Muscle of leg (tissue), 11 donors: ENCODE results near the gene SLC26A11. TPM values are rescaled to one million over a fixed set of nuclear protein-coding genes. Genes with fewer than 3 reads are reported as not detected.

Experiments
- DNase-seq: peaks from one replicate; pipeline ENCODE4 v3.0.0; 2013
- H3K27ac ChIP-seq: one replicate; pipeline ENCODE4 v1.5.1; 2013; ENCODE audit warnings: mild to moderate bottlenecking, low read length, control low read depth
- H3K27me3 ChIP-seq: one replicate; pipeline ENCODE4 v1.6.1; 2013; ENCODE audit warnings: low read length; ENCODE audit not compliant: control insufficient read depth, insufficient read depth
- H3K36me3 ChIP-seq: one replicate; pipeline ENCODE4 v1.6.1; 2013; ENCODE audit warnings: low read length; ENCODE audit not compliant: control insufficient read depth, insufficient read depth
- H3K4me1 ChIP-seq: one replicate; pipeline ENCODE4 v1.6.1; 2013; ENCODE audit warnings: low read length; ENCODE audit not compliant: control insufficient read depth, insufficient read depth
- H3K4me3 ChIP-seq: one replicate; pipeline ENCODE4 v1.5.1; 2013; ENCODE audit warnings: low read length, control low read depth
- H3K9me3 ChIP-seq: replicated peaks from 2 replicates; pipeline ENCODE4 v1.6.1; 2013; ENCODE audit warnings: low read depth, low read length; ENCODE audit not compliant: control insufficient read depth
- WGBS: methylation state at CpG from one replicate; pipeline ENCODE4 v1.1.5; 2013; ENCODE audit warnings: missing lambda C conversion rate; ENCODE audit not compliant: insufficient coverage; 5-methylcytosine and 5-hydroxymethylcytosine counted together
- polyA plus RNA-seq, 8 donors: library from polyadenylated mRNA; unstranded; fragments of 120-200 nt; gene quantifications; one replicate each; pipeline versions ENCODE4 v1.2.1 to v1.2.3, GENCODE V29; 2013; ENCODE audit warnings: inconsistent platforms in 1 of 8, low replicate concordance in 1 of 8; ENCODE audit not compliant: insufficient read length in 8 of 8, insufficient read depth in 1 of 8
- total RNA-seq: library from RNA; stranded (reverse); fragments of 120-200 nt; gene quantifications from one replicate; pipeline ENCODE4 v1.2.4, GENCODE V29; 2013

The SLC26A11 gene
- total and polyA plus RNA-seq, 9 donors, result 7.1 to 15.2 (median 9.3) TPM

- no peaks in the 10 kb centered on the region for H3K9me3 ChIP-seq
- peaks cover 8% of the 10 kb centered on the region for H3K4me1 ChIP-seq
- no peak overlapping the region for H3K4me3 ChIP-seq
- DNase-seq, result no peak
- H3K36me3 ChIP-seq, result no peaks in the 10 kb centered on the region
- 66% methylated on average over 2 of the region's 12 CpGs for WGBS
- no peak overlapping the region for H3K27ac ChIP-seq
- H3K27me3 ChIP-seq, result peaks cover 8% of the 10 kb centered on the region
These were observed 37.4 kb upstream of the SLC26A11 start for GRCh38 chr17:80182845-80183223.

- Histone ChIP-seq H3K27ac (no peak overlapping the region), H3K4me1 (peaks cover 12% of the 10 kb centered on the region), H3K36me3 (no peaks in the 10 kb centered on the region), H3K9me3 (no peaks in the 10 kb centered on the region), H3K27me3 (peaks cover 8% of the 10 kb centered on the region), H3K4me3 (no peak overlapping the region)
- WGBS, result 83% methylated on average over 21 of the region's 26 CpGs
- no peak for DNase-seq
These were observed 36.4 kb upstream of the SLC26A11 start for GRCh38 chr17:80183581-80184422.

GRCh38 chr17:80184423-80184714 is 35.9 kb upstream of the SLC26A11 start:
- H3K4me1 ChIP-seq, result peaks cover 11% of the 10 kb centered on the region
- H3K27ac ChIP-seq, result no peak overlapping the region
- H3K27me3 ChIP-seq, result peaks cover 8% of the 10 kb centered on the region
- no peaks in the 10 kb centered on the region for H3K9me3 ChIP-seq
- WGBS, result 74% methylated on average over 6 of the region's 10 CpGs
- no peaks in the 10 kb centered on the region for H3K36me3 ChIP-seq
- no peak for DNase-seq
- H3K4me3 ChIP-seq, result no peak overlapping the region

GRCh38 chr17:80185968-80186367 is 34.3 kb upstream of the SLC26A11 start:
- Histone ChIP-seq H3K36me3 (no peaks in the 10 kb centered on the region), H3K4me3 (no peak overlapping the region), H3K27me3 (peaks cover 4% of the 10 kb centered on the region), H3K4me1 (peaks cover 11% of the 10 kb centered on the region), H3K27ac (no peak overlapping the region), H3K9me3 (no peaks in the 10 kb centered on the region)
- DNase-seq, result no peak
- WGBS, result 80% methylated on average over 9 of the region's 9 CpGs

GRCh38 chr17:80187090-80187489 is 33.1 kb upstream of the SLC26A11 start:
- 73% methylated on average over 14 of the region's 16 CpGs for WGBS
- H3K27ac ChIP-seq, result no peak overlapping the region
- H3K4me1 ChIP-seq, result peaks cover 21% of the 10 kb centered on the region

GRCh38 chr17:80187515-80187941 is 32.7 kb upstream of the SLC26A11 start:
- Histone ChIP-seq H3K27ac (no peak overlapping the region), H3K27me3 (no peaks in the 10 kb centered on the region), H3K36me3 (no peaks in the 10 kb centered on the region), H3K4me1 (peaks cover 26% of the 10 kb centered on the region), H3K9me3 (no peaks in the 10 kb centered on the region), H3K4me3 (no peak overlapping the region)
- peak; percentile 75 for DNase-seq
- WGBS, result 25% methylated on average over 18 of the region's 18 CpGs

More at GRCh38 chr17:80187090-80187489, 33.1 kb upstream of the SLC26A11 start:
- DNase-seq, result no peak
- no peaks in the 10 kb centered on the region for H3K9me3 ChIP-seq
- H3K4me3 ChIP-seq, result no peak overlapping the region
- no peaks in the 10 kb centered on the region for H3K36me3 ChIP-seq
- H3K27me3 ChIP-seq, result no peaks in the 10 kb centered on the region

GRCh38 chr17:80189611-80190010 is 30.6 kb upstream of the SLC26A11 start:
- 87% methylated on average over 23 of the region's 23 CpGs for whole genome bisulfite sequencing
- Histone ChIP-seq H3K27ac (no peak overlapping the region), H3K36me3 (no peaks in the 10 kb centered on the region), H3K9me3 (no peaks in the 10 kb centered on the region), H3K4me1 (peaks cover 27% of the 10 kb centered on the region), H3K4me3 (no peak overlapping the region), H3K27me3 (no peaks in the 10 kb centered on the region)
- no peak for DNase-seq

GRCh38 chr17:80190716-80191115 is 29.5 kb upstream of the SLC26A11 start:
- no peak overlapping the region for H3K27ac ChIP-seq
- no peak overlapping the region for H3K4me3 ChIP-seq
- H3K9me3 ChIP-seq, result no peaks in the 10 kb centered on the region
- H3K36me3 ChIP-seq, result no peaks in the 10 kb centered on the region
- H3K27me3 ChIP-seq, result no peaks in the 10 kb centered on the region
- DNase-seq, result no peak
- WGBS, result 84% methylated on average over 10 of the region's 10 CpGs
- peaks cover 29% of the 10 kb centered on the region for H3K4me1 ChIP-seq

- WGBS, result 66% methylated on average over 20 of the region's 20 CpGs
- Histone ChIP-seq H3K27ac (no peak overlapping the region), H3K36me3 (no peaks in the 10 kb centered on the region), H3K9me3 (no peaks in the 10 kb centered on the region), H3K27me3 (no peaks in the 10 kb centered on the region), H3K4me1 (peaks cover 29% of the 10 kb centered on the region), H3K4me3 (no peak overlapping the region)
- no peak for DNase-seq
These were observed 29.0 kb upstream of the SLC26A11 start for GRCh38 chr17:80191192-80191591.

GRCh38 chr17:80191865-80192661 is 28.2 kb upstream of the SLC26A11 start:
- Histone ChIP-seq H3K27me3 (no peaks in the 10 kb centered on the region), H3K4me1 (peaks cover 29% of the 10 kb centered on the region), H3K9me3 (no peaks in the 10 kb centered on the region), H3K27ac (no peak overlapping the region), H3K4me3 (no peak overlapping the region), H3K36me3 (no peaks in the 10 kb centered on the region)
- DNase-seq, result peak; percentile 52
- 27% methylated on average over 15 of the region's 29 CpGs for WGBS
